Measurements from ENCODE around the gene SDR42E2.
A peak's percentile ranks its signal among the peaks of the same experiment; 100 is the strongest.

The SDR42E2 gene

GRCh38 chr16:22225060-22225459 is 62.8 kb downstream of the SDR42E2 start:
- FAIRE-seq (no peak), DNase-seq (ENCODE audit: insufficient read length, low spot score) (no peak)
- no peak for TF ChIP-seq TAF1 (IDR thresholded peaks at IDR 0.05; ENCODE audit: low read depth, low read length)
- no peak for TF ChIP-seq POLR2AphosphoS5 (IDR thresholded peaks at IDR 0.05; ENCODE audit: low read depth, low read length)
- TF ChIP-seq POU2F2 (IDR thresholded peaks at IDR 0.05; ENCODE audit: low read depth, low read length), result no peak
- no peak for TF ChIP-seq PAX5 (IDR thresholded peaks at IDR 0.05; ENCODE audit: insufficient read depth, low read length, severe bottlenecking)

- TF ChIP-seq TAF1 (IDR thresholded peaks at IDR 0.05; ENCODE audit: low read depth, low read length), result no peak
- TF ChIP-seq POU2F2 (IDR thresholded peaks at IDR 0.05; ENCODE audit: low read depth, low read length), result no peak
- no peak for TF ChIP-seq SPI1 (IDR thresholded peaks at IDR 0.05; ENCODE audit: low read depth, low read length)
- no peak for TF ChIP-seq POLR2A (IDR thresholded peaks at IDR 0.05; ENCODE audit: low read depth, low read length)
- no peak for TF ChIP-seq POLR2AphosphoS5 (IDR thresholded peaks at IDR 0.05; ENCODE audit: low read depth, low read length)
- TF ChIP-seq PAX5 (IDR thresholded peaks at IDR 0.05; ENCODE audit: insufficient read depth, low read length, severe bottlenecking), result no peak
- FAIRE-seq, result no peak
- no peak for DNase-seq (ENCODE audit: insufficient read length, low spot score)
Measured at GRCh38 chr16:22229889-22230288, 67.6 kb downstream of the SDR42E2 start.

GRCh38 chr16:22232277-22233036 is 70.2 kb downstream of the SDR42E2 start:
- FAIRE-seq, result no peak
- TF ChIP-seq SPI1 (IDR thresholded peaks at IDR 0.05; ENCODE audit: low read depth, low read length) (no peak), TAF1 (IDR thresholded peaks at IDR 0.05; ENCODE audit: low read depth, low read length) (no peak), POU2F2 (IDR thresholded peaks at IDR 0.05; ENCODE audit: low read depth, low read length) (no peak), PAX5 (IDR thresholded peaks at IDR 0.05; ENCODE audit: insufficient read depth, low read length, severe bottlenecking) (no peak), POLR2A (IDR thresholded peaks at IDR 0.05; ENCODE audit: low read depth, low read length) (no peak), POLR2AphosphoS5 (IDR thresholded peaks at IDR 0.05; ENCODE audit: low read depth, low read length) (no peak)
- DNase-seq (ENCODE audit: insufficient read length, low spot score), result no peak

GRCh38 chr16:22233037-22233372 is 70.7 kb downstream of the SDR42E2 start:
- FAIRE-seq (no peak), DNase-seq (ENCODE audit: insufficient read length, low spot score) (no peak)
- TF ChIP-seq POU2F2 (IDR thresholded peaks at IDR 0.05; ENCODE audit: low read depth, low read length), result no peak
- no peak for TF ChIP-seq POLR2AphosphoS5 (IDR thresholded peaks at IDR 0.05; ENCODE audit: low read depth, low read length)
- TF ChIP-seq PAX5 (IDR thresholded peaks at IDR 0.05; ENCODE audit: insufficient read depth, low read length, severe bottlenecking), result no peak
- no peak for TF ChIP-seq TAF1 (IDR thresholded peaks at IDR 0.05; ENCODE audit: low read depth, low read length)
- no peak for TF ChIP-seq POLR2A (IDR thresholded peaks at IDR 0.05; ENCODE audit: low read depth, low read length)
- TF ChIP-seq SPI1 (IDR thresholded peaks at IDR 0.05; ENCODE audit: low read depth, low read length), result no peak

- FAIRE-seq, result no peak
- no peak for TF ChIP-seq POLR2A (IDR thresholded peaks at IDR 0.05; ENCODE audit: low read depth, low read length)
- no peak for TF ChIP-seq POU2F2 (IDR thresholded peaks at IDR 0.05; ENCODE audit: low read depth, low read length)
- no peak for TF ChIP-seq SPI1 (IDR thresholded peaks at IDR 0.05; ENCODE audit: low read depth, low read length)
- TF ChIP-seq POLR2AphosphoS5 (IDR thresholded peaks at IDR 0.05; ENCODE audit: low read depth, low read length), result no peak
- TF ChIP-seq PAX5 (IDR thresholded peaks at IDR 0.05; ENCODE audit: insufficient read depth, low read length, severe bottlenecking), result no peak
- TF ChIP-seq TAF1 (IDR thresholded peaks at IDR 0.05; ENCODE audit: low read depth, low read length), result no peak
- no peak for DNase-seq (ENCODE audit: insufficient read length, low spot score)
Measured at GRCh38 chr16:22235839-22236745, 73.8 kb downstream of the SDR42E2 start.

- DNase-seq (ENCODE audit: insufficient read length, low spot score), result no peak
- TF ChIP-seq POU2F2 (IDR thresholded peaks at IDR 0.05; ENCODE audit: low read depth, low read length) (no peak), SPI1 (IDR thresholded peaks at IDR 0.05; ENCODE audit: low read depth, low read length) (no peak), PAX5 (IDR thresholded peaks at IDR 0.05; ENCODE audit: insufficient read depth, low read length, severe bottlenecking) (no peak), POLR2A (IDR thresholded peaks at IDR 0.05; ENCODE audit: low read depth, low read length) (no peak), POLR2AphosphoS5 (IDR thresholded peaks at IDR 0.05; ENCODE audit: low read depth, low read length) (no peak), TAF1 (IDR thresholded peaks at IDR 0.05; ENCODE audit: low read depth, low read length) (no peak)
- FAIRE-seq, result no peak
Measured at GRCh38 chr16:22239131-22239805, 77.0 kb downstream of the SDR42E2 start.

GRCh38 chr16:22240023-22240710 is 77.9 kb downstream of the SDR42E2 start:
- DNase-seq (ENCODE audit: insufficient read length, low spot score) (no peak), FAIRE-seq (peak; percentile 20)

More at GRCh38 chr16:22240023-22240710, 77.9 kb downstream of the SDR42E2 start:
- TF ChIP-seq POLR2A (IDR thresholded peaks at IDR 0.05; ENCODE audit: low read depth, low read length) (no peak), TAF1 (IDR thresholded peaks at IDR 0.05; ENCODE audit: low read depth, low read length) (no peak)
